Ascending aorta (tissue), 2 donors: ENCODE data around the gene FBXL14. TPM values are rescaled to one million over a fixed set of nuclear protein-coding genes. Genes with fewer than 3 reads are reported as not detected.

Experiments
- DNase-seq, 2 donors: peaks; one replicate each; pipeline ENCODE4 v3.0.0-alpha.2; 2019; ENCODE audit warnings: low spot score in 2 of 2
- H3K27ac ChIP-seq, 2 donors: fragments of 200-600 bp; sonication (generic); one replicate each; pipeline ENCODE4 v1.5.1; 2016 to 2017; ENCODE audit warnings: mild to moderate bottlenecking in 1 of 2
- H3K27me3 ChIP-seq: fragments of 200-600 bp; sonication (generic); one replicate; pipeline ENCODE4 v1.5.1; 2017
- H3K36me3 ChIP-seq, 2 donors: fragments of 200-600 bp; sonication (generic); one replicate each; pipeline ENCODE4 v1.5.1; 2016
- H3K4me1 ChIP-seq, 2 donors: fragments of 200-600 bp; sonication (generic); one replicate each; pipeline ENCODE4 v1.5.1; 2016 to 2017; ENCODE audit warnings: mild to moderate bottlenecking in 1 of 2
- H3K4me3 ChIP-seq, 2 donors: fragments of 200-600 bp; sonication (generic); one replicate each; pipeline ENCODE4 v1.5.1; 2016 to 2017; ENCODE audit warnings: mild to moderate bottlenecking in 1 of 2
- H3K9me3 ChIP-seq, 2 donors: fragments of 200-600 bp; sonication (generic); one replicate each; pipeline ENCODE4 v1.5.1; 2016
- intact Hi-C: fragments of 100-400 bp; cut with DNase I; formaldehyde crosslinking; loops from one replicate; pipeline ENCODE4 v1.15.1; 2023
- total RNA-seq: library from RNA; depleted of rRNA; stranded (reverse); fragments of >200 nt; gene quantifications from one replicate; pipeline ENCODE4 v1.1.0, GENCODE V29; 2016
- TF ChIP-seq, protein P1 (sequence below), 3 experiments: fragments of 200-600 bp in 2 of 3; fragments of 450-650 bp in 1 of 3; sonication (generic) in 2 of 3; IDR thresholded peaks; one replicate each; pipeline ENCODE4 v1.5.1; 2016 to 2019; ENCODE audit warnings: antibody characterized with exemption in 3 of 3, mild to moderate bottlenecking in 1 of 3, moderate library complexity in 1 of 3

The FBXL14 gene, protein sequence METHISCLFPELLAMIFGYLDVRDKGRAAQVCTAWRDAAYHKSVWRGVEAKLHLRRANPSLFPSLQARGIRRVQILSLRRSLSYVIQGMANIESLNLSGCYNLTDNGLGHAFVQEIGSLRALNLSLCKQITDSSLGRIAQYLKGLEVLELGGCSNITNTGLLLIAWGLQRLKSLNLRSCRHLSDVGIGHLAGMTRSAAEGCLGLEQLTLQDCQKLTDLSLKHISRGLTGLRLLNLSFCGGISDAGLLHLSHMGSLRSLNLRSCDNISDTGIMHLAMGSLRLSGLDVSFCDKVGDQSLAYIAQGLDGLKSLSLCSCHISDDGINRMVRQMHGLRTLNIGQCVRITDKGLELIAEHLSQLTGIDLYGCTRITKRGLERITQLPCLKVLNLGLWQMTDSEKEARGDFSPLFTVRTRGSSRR
- 14.7 TPM for total RNA-seq

DNA sequence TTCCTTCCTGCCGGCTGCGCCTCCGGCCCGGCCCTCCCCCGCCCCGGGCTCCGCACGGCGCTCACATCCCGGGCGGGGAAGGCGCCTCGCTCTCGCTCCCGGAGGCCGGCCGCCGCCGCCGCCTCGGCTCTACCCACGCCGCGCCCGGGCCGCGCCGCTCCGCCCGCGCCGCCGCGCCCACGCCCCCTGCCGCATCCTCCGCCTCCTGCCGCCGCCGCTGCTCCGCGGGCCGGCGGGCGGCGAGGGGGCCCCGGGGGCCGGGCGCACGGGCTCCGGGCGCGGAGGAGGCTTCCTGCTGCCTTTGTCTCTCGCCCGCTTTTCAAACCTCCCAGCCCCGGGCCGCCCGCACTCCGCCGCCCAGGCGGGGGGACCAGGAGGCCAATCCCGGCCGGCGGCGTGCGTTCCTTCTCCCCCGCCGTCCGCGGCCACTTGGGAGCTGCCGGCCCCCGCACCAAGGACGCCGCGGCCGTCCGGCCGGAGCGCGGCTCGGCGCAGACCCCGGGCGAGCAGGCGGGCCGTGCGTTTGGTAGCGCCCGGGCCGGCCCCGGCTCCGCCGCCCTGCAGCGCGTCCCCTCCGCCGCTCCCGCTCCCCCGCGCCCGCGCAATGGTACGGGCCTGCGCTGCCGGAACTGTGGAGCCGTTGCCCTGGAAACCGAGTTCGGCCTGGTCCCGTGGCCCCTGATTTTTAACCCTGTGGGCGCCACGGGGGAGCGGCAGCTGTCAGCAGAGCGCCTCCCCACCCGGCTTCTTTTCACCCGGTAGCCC, at the start of gene FBXL14:
FBXL14 (minus strand) TSS at position 321 of the 765 bp plus-strand sequence. CDS start 515 bp downstream, outside the sequence.
- H3K27me3 ChIP-seq = no peaks in the 10 kb centered on the region
- H3K27ac ChIP-seq = peak within 1 kb of the TSS; percentile 84 to 86
- H3K4me3 ChIP-seq = peak within 1 kb of the TSS; percentile 92 to 95
- TF ChIP-seq, protein P1, sequence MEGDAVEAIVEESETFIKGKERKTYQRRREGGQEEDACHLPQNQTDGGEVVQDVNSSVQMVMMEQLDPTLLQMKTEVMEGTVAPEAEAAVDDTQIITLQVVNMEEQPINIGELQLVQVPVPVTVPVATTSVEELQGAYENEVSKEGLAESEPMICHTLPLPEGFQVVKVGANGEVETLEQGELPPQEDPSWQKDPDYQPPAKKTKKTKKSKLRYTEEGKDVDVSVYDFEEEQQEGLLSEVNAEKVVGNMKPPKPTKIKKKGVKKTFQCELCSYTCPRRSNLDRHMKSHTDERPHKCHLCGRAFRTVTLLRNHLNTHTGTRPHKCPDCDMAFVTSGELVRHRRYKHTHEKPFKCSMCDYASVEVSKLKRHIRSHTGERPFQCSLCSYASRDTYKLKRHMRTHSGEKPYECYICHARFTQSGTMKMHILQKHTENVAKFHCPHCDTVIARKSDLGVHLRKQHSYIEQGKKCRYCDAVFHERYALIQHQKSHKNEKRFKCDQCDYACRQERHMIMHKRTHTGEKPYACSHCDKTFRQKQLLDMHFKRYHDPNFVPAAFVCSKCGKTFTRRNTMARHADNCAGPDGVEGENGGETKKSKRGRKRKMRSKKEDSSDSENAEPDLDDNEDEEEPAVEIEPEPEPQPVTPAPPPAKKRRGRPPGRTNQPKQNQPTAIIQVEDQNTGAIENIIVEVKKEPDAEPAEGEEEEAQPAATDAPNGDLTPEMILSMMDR (IDR thresholded peaks at IDR 0.05) = peak in 1 of 3 experiments; percentile 40
- H3K4me1 ChIP-seq = peaks cover 9 to 26% of the 10 kb centered on the region in 2 donors
- peak; percentile 45 to 92 for DNase-seq
- no peaks in the 10 kb centered on the region for H3K36me3 ChIP-seq
- intact Hi-C loops = loop anchor here (5.0 to 10.0 kb wide), 3 partner anchors 597 to 840 kb away; partner anchors contain the start of gene WNK1
- H3K9me3 ChIP-seq = no peaks in the 10 kb centered on the region

DNA sequence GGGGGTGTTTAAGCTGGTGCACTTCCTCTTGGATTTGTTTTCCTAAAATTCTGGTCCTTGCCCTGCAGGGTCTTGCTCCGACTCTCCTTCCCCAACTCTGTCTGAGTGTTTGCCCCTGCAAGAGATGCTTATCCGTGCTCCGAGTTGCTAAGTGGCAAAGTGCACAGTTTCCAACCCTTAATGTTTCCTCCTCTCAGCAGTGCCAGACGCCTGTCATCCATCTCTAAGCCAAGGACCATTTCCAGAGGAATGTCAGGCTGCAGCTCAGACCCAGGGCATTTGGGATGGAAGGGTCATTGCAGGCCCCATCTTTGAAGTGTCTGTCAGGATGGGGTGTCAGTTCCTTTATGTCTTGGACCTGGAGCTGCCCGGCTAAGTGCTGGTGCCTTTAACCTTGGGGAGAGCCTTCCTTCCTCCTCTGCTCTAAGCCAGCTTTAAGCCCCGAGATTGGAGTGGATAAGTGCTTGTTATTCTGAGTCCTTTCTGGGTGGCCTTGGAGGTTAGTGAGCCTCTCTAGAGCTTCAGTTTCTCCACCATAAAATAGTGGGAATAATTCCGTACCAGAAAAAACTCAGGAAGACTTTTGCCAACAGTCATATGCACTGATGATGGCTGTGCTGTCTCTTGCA, 49.6 kb upstream of the FBXL14 start:
- intact Hi-C loops = no loop called here
- no peak overlapping the region for H3K27ac ChIP-seq
- H3K36me3 ChIP-seq = no peaks in the 10 kb centered on the region
- no peaks in the 10 kb centered on the region for H3K27me3 ChIP-seq
- H3K9me3 ChIP-seq = no peaks in the 10 kb centered on the region
- DNase-seq = no peak
- peaks cover 2 to 9% of the 10 kb centered on the region in 2 donors for H3K4me1 ChIP-seq
- TF ChIP-seq, protein P1 (IDR thresholded peaks at IDR 0.05) = no peak
- H3K4me3 ChIP-seq = no peak overlapping the region

DNA sequence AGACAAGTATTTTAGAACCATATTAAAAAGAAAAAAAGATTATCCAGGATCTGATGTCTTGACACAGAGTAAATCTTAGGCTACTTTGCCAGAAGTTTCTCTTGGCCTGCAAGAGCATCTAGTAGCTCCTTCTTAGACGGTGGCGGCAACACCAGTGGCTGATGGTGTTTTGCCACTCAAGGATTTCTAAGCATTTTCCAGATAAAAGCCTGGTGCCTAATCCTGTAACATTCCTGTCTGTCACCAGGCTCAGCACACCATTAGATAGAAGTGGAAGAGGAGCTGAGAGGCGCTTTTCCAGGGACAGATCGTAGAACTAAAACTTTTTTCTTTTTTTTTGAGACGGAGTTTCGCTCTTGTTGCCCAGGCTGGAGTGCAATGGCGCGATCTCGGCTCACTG, 48.7 kb upstream of the FBXL14 start:
- Histone ChIP-seq H3K4me3 (no peak overlapping the region), H3K9me3 (no peaks in the 10 kb centered on the region), H3K27ac (no peak overlapping the region), H3K27me3 (no peaks in the 10 kb centered on the region), H3K4me1 (peaks cover 2 to 9% of the 10 kb centered on the region in 2 donors), H3K36me3 (no peaks in the 10 kb centered on the region)
- DNase-seq = no peak
- intact Hi-C loops = no loop called here
- TF ChIP-seq, protein P1 (IDR thresholded peaks at IDR 0.05) = no peak

DNA sequence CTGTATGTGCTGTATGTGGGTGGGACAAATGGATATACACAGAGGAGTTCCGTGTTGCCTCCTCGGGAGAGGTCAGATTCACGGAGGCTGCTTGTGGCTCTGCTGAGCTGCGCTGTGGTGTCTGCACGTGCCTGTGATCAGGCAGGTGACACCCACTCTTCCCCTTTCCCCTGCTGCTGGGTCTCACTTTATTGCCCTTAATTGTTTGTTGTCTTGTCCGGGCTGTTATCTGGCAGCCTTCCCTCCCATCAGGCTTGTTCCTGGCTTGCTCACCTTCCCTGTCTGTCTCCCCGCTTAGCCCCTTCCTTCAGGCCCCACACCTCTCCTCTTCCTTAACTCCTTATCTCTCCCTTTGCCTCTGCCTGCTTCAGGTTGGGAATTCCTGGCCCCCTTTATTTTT, 48.1 kb upstream of the FBXL14 start:
- intact Hi-C loops = no loop called here
- Histone ChIP-seq H3K27ac (no peak overlapping the region), H3K4me3 (no peak overlapping the region), H3K9me3 (no peaks in the 10 kb centered on the region), H3K4me1 (peaks cover 2 to 9% of the 10 kb centered on the region in 2 donors), H3K36me3 (no peaks in the 10 kb centered on the region), H3K27me3 (no peaks in the 10 kb centered on the region)
- DNase-seq = no peak
- TF ChIP-seq, protein P1 (IDR thresholded peaks at IDR 0.05) = no peak

DNA sequence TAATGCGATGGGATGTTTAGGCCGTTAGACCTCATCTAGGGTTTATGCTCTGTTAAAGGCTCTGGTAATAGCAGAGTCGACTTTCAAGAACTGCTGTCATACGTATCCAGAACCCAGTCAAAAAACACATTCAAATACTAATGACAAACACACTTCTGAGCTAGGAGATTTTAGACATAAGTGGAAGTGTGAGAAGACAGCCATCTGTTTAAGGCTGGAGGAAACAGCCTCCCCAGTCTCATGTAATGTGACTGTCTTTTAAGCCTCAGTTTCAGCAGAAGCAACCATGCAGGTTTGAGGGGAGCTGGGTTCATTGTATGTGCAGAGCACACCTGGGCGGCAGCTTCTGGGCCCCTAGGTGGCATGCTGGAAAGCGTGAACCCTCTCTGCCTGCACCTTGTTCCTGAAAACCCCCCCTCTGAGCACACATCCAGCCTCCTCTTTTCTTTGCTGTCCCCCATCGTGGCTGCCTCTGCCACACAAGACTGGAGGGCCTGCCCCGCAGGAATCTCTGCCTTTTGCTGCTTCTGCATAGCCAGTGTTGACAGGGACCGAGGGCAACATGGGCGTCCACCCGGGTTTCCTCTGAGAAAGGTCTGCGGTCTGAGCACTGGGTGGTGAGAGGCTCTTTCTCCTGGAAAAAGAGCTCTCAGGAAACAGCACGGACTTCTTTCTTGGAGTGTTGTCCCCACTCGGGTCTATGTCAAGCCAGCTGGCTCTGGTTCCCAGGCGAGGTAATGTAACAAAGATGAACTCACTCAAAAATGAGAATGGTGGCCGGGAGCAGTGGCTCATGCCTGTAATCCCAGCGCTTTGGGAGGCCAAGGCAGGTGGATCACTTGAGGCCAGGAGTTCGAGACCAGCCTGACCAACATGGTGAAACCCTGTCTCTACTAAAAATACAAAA, 46.2 kb upstream of the FBXL14 start:
- Histone ChIP-seq H3K4me1 (peaks cover 2 to 9% of the 10 kb centered on the region in 2 donors), H3K4me3 (no peak overlapping the region), H3K27ac (no peak overlapping the region), H3K36me3 (no peaks in the 10 kb centered on the region), H3K9me3 (no peaks in the 10 kb centered on the region), H3K27me3 (no peaks in the 10 kb centered on the region)
- DNase-seq = no peak
- intact Hi-C loops = no loop called here
- TF ChIP-seq, protein P1 (IDR thresholded peaks at IDR 0.05) = no peak
